Trophoblast cell (in vitro differentiated cells and primary cell): ENCODE data around the gene IKZF3.

ENCODE experiments used
- DNase-seq, 2 donors: peaks; one replicate each; pipeline ENCODE4 v3.0.0-alpha.2; 2016
- H2AFZ ChIP-seq: 2 replicates; pipeline ENCODE4 v1.6.1; 2013; ENCODE audit warnings: low read length, moderate library complexity, mild to moderate bottlenecking; ENCODE audit not compliant: insufficient read depth, poor library complexity
- H2AK5ac ChIP-seq: 2 replicates; pipeline ENCODE4 v1.6.1; 2013; ENCODE audit warnings: mild to moderate bottlenecking, low read length
- H2BK120ac ChIP-seq: 2 replicates; pipeline ENCODE4 v1.6.1; 2013; ENCODE audit warnings: low read length, mild to moderate bottlenecking, moderate library complexity; ENCODE audit not compliant: insufficient read depth, poor library complexity
- H2BK12ac ChIP-seq: 2 replicates; pipeline ENCODE4 v1.6.1; 2013; ENCODE audit warnings: mild to moderate bottlenecking, low read length, moderate library complexity
- H2BK5ac ChIP-seq: 2 replicates; pipeline ENCODE4 v1.6.1; 2013; ENCODE audit warnings: low read length, low read depth, moderate library complexity, mild to moderate bottlenecking; ENCODE audit not compliant: poor library complexity
- H3K14ac ChIP-seq: 2 replicates; pipeline ENCODE4 v1.6.1; 2013; ENCODE audit warnings: mild to moderate bottlenecking, low read length
- H3K18ac ChIP-seq: 2 replicates; pipeline ENCODE4 v1.6.1; 2013; ENCODE audit warnings: mild to moderate bottlenecking, low read length
- H3K23ac ChIP-seq: 2 replicates; pipeline ENCODE4 v1.6.1; 2013; ENCODE audit warnings: low read length
- H3K27ac ChIP-seq: 2 replicates; pipeline ENCODE4 v1.5.1; 2013; ENCODE audit warnings: low read depth, mild to moderate bottlenecking, inconsistent platforms, low read length, moderate library complexity
- H3K27me3 ChIP-seq: 2 replicates; pipeline ENCODE4 v1.6.1; 2013; ENCODE audit warnings: inconsistent platforms, mild to moderate bottlenecking, low read length, moderate library complexity; ENCODE audit not compliant: insufficient read depth
- H3K36me3 ChIP-seq, 2 experiments: 1 replicate in 1 of 2; 2 replicates in 1 of 2; pipeline ENCODE4 v1.6.1; 2013; ENCODE audit warnings: low read length in 2 of 2, mild to moderate bottlenecking in 2 of 2, moderate library complexity in 1 of 2; ENCODE audit not compliant: insufficient read depth in 2 of 2, control insufficient read depth in 1 of 2
- H3K4ac ChIP-seq: 2 replicates; pipeline ENCODE4 v1.6.1; 2013; ENCODE audit warnings: low read depth, mild to moderate bottlenecking, low read length, moderate library complexity
- H3K4me1 ChIP-seq, 2 experiments: 1 replicate in 1 of 2; 2 replicates in 1 of 2; pipeline ENCODE4 v1.6.1; 2013; ENCODE audit warnings: low read length in 2 of 2, mild to moderate bottlenecking in 2 of 2, moderate library complexity in 1 of 2; ENCODE audit not compliant: insufficient read depth in 2 of 2, control insufficient read depth in 1 of 2
- H3K4me2 ChIP-seq: 2 replicates; pipeline ENCODE4 v1.6.1; 2013; ENCODE audit warnings: inconsistent platforms, mild to moderate bottlenecking, low read length, moderate library complexity
- H3K4me3 ChIP-seq: 2 replicates; pipeline ENCODE4 v1.5.1; 2013; ENCODE audit warnings: mild to moderate bottlenecking, low read depth, low read length, inconsistent platforms
- H3K79me1 ChIP-seq: one replicate; pipeline ENCODE4 v1.6.1; 2013; ENCODE audit warnings: low read length
- H3K79me2 ChIP-seq: 2 replicates; pipeline ENCODE4 v1.6.1; 2013; ENCODE audit warnings: low read length, mild to moderate bottlenecking; ENCODE audit not compliant: control insufficient read depth, insufficient read depth, poor library complexity
- H3K9ac ChIP-seq: 2 replicates; pipeline ENCODE4 v1.6.1; 2013; ENCODE audit warnings: mild to moderate bottlenecking, low read length
- H3K9me3 ChIP-seq: 2 replicates; pipeline ENCODE4 v1.6.1; 2013; ENCODE audit warnings: low read depth, mild to moderate bottlenecking, control low read depth, inconsistent platforms, low read length; ENCODE audit not compliant: insufficient read depth
- H4K12ac ChIP-seq: 2 replicates; pipeline ENCODE4 v1.6.1; 2013; ENCODE audit warnings: low read depth, mild to moderate bottlenecking, low read length, moderate library complexity
- H4K8ac ChIP-seq: 2 replicates; pipeline ENCODE4 v1.6.1; 2013; ENCODE audit warnings: low read depth, mild to moderate bottlenecking, low read length, moderate library complexity
- H4K91ac ChIP-seq: one replicate; pipeline ENCODE4 v1.6.1; 2013; ENCODE audit warnings: low read depth, mild to moderate bottlenecking, low read length, moderate library complexity
- WGBS: extraction: QIAGEN DNeasy Blood & Tissue Kit; methylation state at CpG from one replicate; pipeline ENCODE4 v1.1.7; 2013; ENCODE audit warnings: missing lambda C conversion rate; ENCODE audit not compliant: insufficient read length, insufficient coverage; ENCODE audit errors: extremely low coverage; 5-methylcytosine and 5-hydroxymethylcytosine counted together

IKZF3 gene

DNA sequence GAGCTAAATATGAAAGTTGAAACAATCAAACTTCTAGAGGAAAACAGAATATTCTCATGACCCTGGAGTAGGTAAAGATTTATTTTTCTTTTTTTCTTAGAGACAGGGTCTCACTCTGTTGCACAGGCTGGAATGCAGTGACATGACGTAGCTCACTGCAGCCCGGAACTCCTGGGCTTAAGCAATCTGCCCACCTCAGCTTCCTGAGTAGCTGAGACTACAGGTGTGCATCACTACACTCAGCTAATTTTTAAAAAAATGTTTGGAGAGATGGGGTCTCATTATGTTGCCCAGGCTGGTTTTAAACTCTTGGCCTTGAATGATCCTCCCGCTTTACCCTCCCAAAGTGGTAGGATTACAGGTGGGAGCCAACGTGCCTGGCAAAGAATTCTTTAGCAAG is 15.5 kb downstream of the IKZF3 start:
- H2AFZ ChIP-seq = no peak overlapping the region
- no peak overlapping the region for H4K12ac ChIP-seq
- H4K91ac ChIP-seq = no peak overlapping the region
- H3K4me1 ChIP-seq = no peaks in the 10 kb centered on the region
- no peak overlapping the region for H3K18ac ChIP-seq
- no CpG with 5 or more reads among the region's 4 CpGs for WGBS
- no peak overlapping the region for H2AK5ac ChIP-seq
- H3K27me3 ChIP-seq = no peaks in the 10 kb centered on the region
- H3K4me2 ChIP-seq = no peak overlapping the region
- no peak for DNase-seq
- H3K23ac ChIP-seq = no peak overlapping the region
- no peak overlapping the region for H3K4me3 ChIP-seq
- no peaks in the 10 kb centered on the region for H3K79me2 ChIP-seq
- no peaks in the 10 kb centered on the region for H3K36me3 ChIP-seq
- H3K9me3 ChIP-seq = no peaks in the 10 kb centered on the region
- no peak overlapping the region for H4K8ac ChIP-seq
- H3K9ac ChIP-seq = no peak overlapping the region
- H2BK12ac ChIP-seq = no peak overlapping the region
- no peak overlapping the region for H2BK120ac ChIP-seq
- H3K4ac ChIP-seq = no peak overlapping the region
- H3K79me1 ChIP-seq = no peaks in the 10 kb centered on the region
- H3K27ac ChIP-seq = no peak overlapping the region
- H2BK5ac ChIP-seq = no peak overlapping the region
- no peak overlapping the region for H3K14ac ChIP-seq

DNA sequence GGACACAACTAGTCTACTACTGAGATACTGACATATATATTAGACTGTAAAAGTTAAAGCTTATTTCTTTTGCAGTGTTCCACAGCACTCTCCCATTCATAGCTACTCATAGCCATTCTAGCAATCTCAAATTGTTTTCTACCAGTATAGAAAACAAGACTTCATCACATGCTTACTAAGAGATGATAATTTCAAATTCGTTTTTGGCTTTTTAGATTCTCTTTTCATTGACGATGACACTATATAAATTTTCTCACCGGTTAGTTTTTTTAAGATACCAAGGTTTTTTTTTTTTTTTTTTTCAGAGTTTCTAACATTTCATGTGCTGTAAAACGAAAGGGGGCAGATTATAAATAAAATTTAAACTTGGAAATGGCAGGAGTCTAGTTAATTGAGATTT is 17.9 kb downstream of the IKZF3 start:
- H3K36me3 ChIP-seq = no peaks in the 10 kb centered on the region
- H4K8ac ChIP-seq = no peak overlapping the region
- H3K4me3 ChIP-seq = no peak overlapping the region
- H3K4ac ChIP-seq = no peak overlapping the region
- H3K4me2 ChIP-seq = no peak overlapping the region
- no peaks in the 10 kb centered on the region for H3K79me1 ChIP-seq
- no peak overlapping the region for H3K27ac ChIP-seq
- H2BK12ac ChIP-seq = no peak overlapping the region
- H2AFZ ChIP-seq = no peak overlapping the region
- no peaks in the 10 kb centered on the region for H3K9me3 ChIP-seq
- no peak overlapping the region for H4K91ac ChIP-seq
- H2BK5ac ChIP-seq = no peak overlapping the region
- H3K18ac ChIP-seq = no peak overlapping the region
- H3K23ac ChIP-seq = no peak overlapping the region
- H3K9ac ChIP-seq = no peak overlapping the region
- H2AK5ac ChIP-seq = no peak overlapping the region
- no peak overlapping the region for H4K12ac ChIP-seq
- no peaks in the 10 kb centered on the region for H3K27me3 ChIP-seq
- no peaks in the 10 kb centered on the region for H3K4me1 ChIP-seq
- H2BK120ac ChIP-seq = no peak overlapping the region
- DNase-seq = no peak
- no peak overlapping the region for H3K14ac ChIP-seq
- H3K79me2 ChIP-seq = no peaks in the 10 kb centered on the region
- no CpG with 5 or more reads among the region's 4 CpGs for WGBS

- no peak overlapping the region for H3K27ac ChIP-seq
- DNase-seq = no peak
- no peaks in the 10 kb centered on the region for H3K9me3 ChIP-seq
- no peaks in the 10 kb centered on the region for H3K4me1 ChIP-seq
- H4K91ac ChIP-seq = no peak overlapping the region
- H4K12ac ChIP-seq = no peak overlapping the region
- H3K14ac ChIP-seq = no peak overlapping the region
- H4K8ac ChIP-seq = no peak overlapping the region
- H2BK12ac ChIP-seq = no peak overlapping the region
- no peak overlapping the region for H3K9ac ChIP-seq
- H3K79me1 ChIP-seq = no peaks in the 10 kb centered on the region
- no CpG with 5 or more reads among the region's 8 CpGs for WGBS
- no peaks in the 10 kb centered on the region for H3K27me3 ChIP-seq
- no peak overlapping the region for H2BK120ac ChIP-seq
- no peak overlapping the region for H3K4ac ChIP-seq
- H2AFZ ChIP-seq = no peak overlapping the region
- no peak overlapping the region for H2BK5ac ChIP-seq
- H2AK5ac ChIP-seq = no peak overlapping the region
- H3K79me2 ChIP-seq = no peaks in the 10 kb centered on the region
- H3K36me3 ChIP-seq = no peaks in the 10 kb centered on the region
- no peak overlapping the region for H3K18ac ChIP-seq
- no peak overlapping the region for H3K23ac ChIP-seq
- no peak overlapping the region for H3K4me2 ChIP-seq
- no peak overlapping the region for H3K4me3 ChIP-seq
Observed at GRCh38 chr17:39845052-39845846, 18.9 kb downstream of the IKZF3 start.

DNA sequence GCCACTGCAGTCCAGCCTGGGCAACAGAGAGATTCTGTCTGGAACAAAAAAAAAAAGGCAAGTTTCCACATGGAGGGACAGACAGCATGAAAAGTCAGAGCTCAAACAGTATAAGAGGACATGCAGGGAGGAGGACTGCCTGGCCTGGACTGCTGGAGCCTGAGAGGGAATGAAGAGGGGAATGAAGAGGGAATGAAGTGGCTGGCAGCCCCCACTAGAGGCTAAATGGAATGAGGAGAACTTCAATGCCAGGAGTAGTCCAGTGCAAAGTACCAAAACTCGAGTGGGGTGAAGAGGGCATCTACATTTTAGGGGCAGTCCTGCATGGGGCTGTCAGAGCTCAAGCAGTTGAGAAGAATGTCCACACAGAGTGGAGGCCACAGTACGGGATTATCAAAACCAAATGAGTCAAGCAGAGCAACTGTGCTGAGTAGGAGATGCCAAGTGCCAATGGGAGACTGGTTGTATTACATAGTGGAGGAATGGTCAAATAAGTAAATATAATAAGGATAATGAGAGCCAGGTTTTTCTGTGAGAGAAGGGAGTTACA is 22.9 kb downstream of the IKZF3 start:
- H3K4ac ChIP-seq = no peak overlapping the region
- no peaks in the 10 kb centered on the region for H3K79me1 ChIP-seq
- H3K36me3 ChIP-seq = no peaks in the 10 kb centered on the region
- H2BK12ac ChIP-seq = no peak overlapping the region
- H2BK120ac ChIP-seq = no peak overlapping the region
- peaks cover under 1% of the 10 kb centered on the region for H3K9me3 ChIP-seq
- no peak overlapping the region for H4K8ac ChIP-seq
- no peak overlapping the region for H3K18ac ChIP-seq
- no peak overlapping the region for H2AK5ac ChIP-seq
- H3K79me2 ChIP-seq = no peaks in the 10 kb centered on the region
- H4K91ac ChIP-seq = no peak overlapping the region
- H3K4me3 ChIP-seq = no peak overlapping the region
- no peak overlapping the region for H3K14ac ChIP-seq
- H4K12ac ChIP-seq = no peak overlapping the region
- no peak for DNase-seq
- no peak overlapping the region for H3K9ac ChIP-seq
- no peak overlapping the region for H3K4me2 ChIP-seq
- H3K27ac ChIP-seq = no peak overlapping the region
- H2BK5ac ChIP-seq = no peak overlapping the region
- H3K27me3 ChIP-seq = no peaks in the 10 kb centered on the region
- H3K23ac ChIP-seq = no peak overlapping the region
- no CpG with 5 or more reads among the region's 2 CpGs for WGBS
- no peaks in the 10 kb centered on the region for H3K4me1 ChIP-seq
- H2AFZ ChIP-seq = no peak overlapping the region
